ENCODE data around the gene ADAMTS16. TPM values are rescaled to one million over a fixed set of nuclear protein-coding genes. Genes with fewer than 3 reads are reported as not detected.

ADAMTS16 gene
- polyA plus RNA-seq, 3 donors: not detected

DNA sequence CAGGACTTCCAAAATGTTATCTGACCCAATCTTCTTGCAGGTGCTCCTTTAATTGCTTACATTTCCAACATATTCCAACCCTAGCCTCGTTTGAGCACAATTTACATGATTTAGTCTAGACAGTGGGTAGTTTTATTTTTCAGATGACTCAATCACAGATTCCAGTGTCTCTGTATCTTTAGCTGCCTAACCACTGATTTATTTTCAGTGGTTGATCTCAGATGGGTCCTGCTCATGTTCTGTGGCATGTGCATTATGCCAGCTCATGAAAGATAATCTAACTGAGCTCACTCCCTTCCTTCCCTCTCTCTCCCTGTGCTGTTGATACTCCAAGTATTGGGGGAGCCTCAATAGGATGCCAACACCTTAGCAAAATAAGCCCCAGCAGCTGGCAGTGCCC lies 176.2 kb downstream of the ADAMTS16 start:
- no peak for DNase-seq
- H4K20me1 ChIP-seq (ENCODE audit: insufficient read depth, low read length): no peaks in the 10 kb centered on the region

GRCh38 chr5:5317976-5318375 lies 177.8 kb downstream of the ADAMTS16 start:
- H3K36me3 ChIP-seq (replicated peaks in 1 of 2; ENCODE audit: control insufficient read depth in 1 of 2, insufficient read depth in 2 of 2, low read length in 2 of 2): no peaks in the 10 kb centered on the region
- H3K79me2 ChIP-seq (ENCODE audit: insufficient read depth, low read length): no peaks in the 10 kb centered on the region
- H3K27me3 ChIP-seq (ENCODE audit: control insufficient read depth in 2 of 2, insufficient read depth in 2 of 2, low read length in 2 of 2): no peaks in the 10 kb centered on the region
- TF ChIP-seq CTCF (IDR thresholded peaks at IDR 0.05): no peak
- no peak overlapping the region for H2AFZ ChIP-seq (ENCODE audit: insufficient read depth, low read depth, low read length, poor library complexity, severe bottlenecking)
- no peak overlapping the region for H3K9ac ChIP-seq (ENCODE audit: insufficient read depth, low read length, poor library complexity, severe bottlenecking)
- no peaks in the 10 kb centered on the region for H3K4me1 ChIP-seq (ENCODE audit: control insufficient read depth in 1 of 2, insufficient read depth in 2 of 2, low read length in 2 of 2)
- DNase-seq: no peak
- H3K4me2 ChIP-seq (replicated peaks; ENCODE audit: extremely low read depth, low read length, poor library complexity, severe bottlenecking): no peak overlapping the region
- H3K4me3 ChIP-seq (replicated peaks in 1 of 3; ENCODE audit: low read depth in 2 of 3, low read length in 3 of 3): no peak overlapping the region
- no peak overlapping the region for H3K27ac ChIP-seq (ENCODE audit: low read depth in 1 of 2, low read length in 2 of 2)
- Mint-ChIP-seq H3K27ac (no peak overlapping the region), H3K27me3 (ENCODE audit: low read depth in 3 of 3) (no peaks in the 10 kb centered on the region), H3K4me3 (no peak overlapping the region), H3K36me3 (no peaks in the 10 kb centered on the region), H3K9me3 (peaks cover 9 to 25% (median 20%) of the 10 kb centered on the region in 7 donors), H3K4me1 (no peaks in the 10 kb centered on the region)
- intact Hi-C loops (cut with micrococcal nuclease): no loop called here
- no peaks in the 10 kb centered on the region for H4K20me1 ChIP-seq (ENCODE audit: insufficient read depth, low read length)
- 89% methylated on average over 10 of the region's 10 CpGs for WGBS (ENCODE audit: insufficient coverage)
- H3K9me3 ChIP-seq (replicated peaks in 1 of 2; ENCODE audit: control insufficient read depth in 1 of 2, insufficient read depth in 1 of 2, low read length in 2 of 2): peaks cover 3 to 32% of the 10 kb centered on the region in 2 donors

More for the DNA sequence above, 176.2 kb downstream of the ADAMTS16 start:
- no peak for TF ChIP-seq CTCF (IDR thresholded peaks at IDR 0.05)
- no peaks in the 10 kb centered on the region for H3K36me3 ChIP-seq (replicated peaks in 1 of 2; ENCODE audit: control insufficient read depth in 1 of 2, insufficient read depth in 2 of 2, low read length in 2 of 2)
- H3K9ac ChIP-seq (ENCODE audit: insufficient read depth, low read length, poor library complexity, severe bottlenecking): no peak overlapping the region
- no peaks in the 10 kb centered on the region for H3K4me1 ChIP-seq (ENCODE audit: control insufficient read depth in 1 of 2, insufficient read depth in 2 of 2, low read length in 2 of 2)
- Mint-ChIP-seq H3K27me3 (ENCODE audit: low read depth in 3 of 3) (peaks cover 0 to 1% (median 0%) of the 10 kb centered on the region in 3 donors), H3K36me3 (no peaks in the 10 kb centered on the region), H3K9me3 (peaks cover 10 to 29% (median 18%) of the 10 kb centered on the region in 7 donors), H3K4me1 (no peaks in the 10 kb centered on the region), H3K4me3 (no peak overlapping the region), H3K27ac (no peak overlapping the region)
- H2AFZ ChIP-seq (ENCODE audit: insufficient read depth, low read depth, low read length, poor library complexity, severe bottlenecking): no peak overlapping the region
- H3K9me3 ChIP-seq (replicated peaks in 1 of 2; ENCODE audit: control insufficient read depth in 1 of 2, insufficient read depth in 1 of 2, low read length in 2 of 2): peaks cover 3 to 32% of the 10 kb centered on the region in 2 donors
- no peaks in the 10 kb centered on the region for H3K27me3 ChIP-seq (ENCODE audit: control insufficient read depth in 2 of 2, insufficient read depth in 2 of 2, low read length in 2 of 2)
- H3K4me2 ChIP-seq (replicated peaks; ENCODE audit: extremely low read depth, low read length, poor library complexity, severe bottlenecking): no peak overlapping the region
- WGBS (ENCODE audit: insufficient coverage): no CpG with 5 or more reads among the region's 1 CpG
- H3K4me3 ChIP-seq (replicated peaks in 1 of 3; ENCODE audit: low read depth in 2 of 3, low read length in 3 of 3): no peak overlapping the region
- intact Hi-C loops (cut with micrococcal nuclease): no loop called here
- H3K27ac ChIP-seq (ENCODE audit: low read depth in 1 of 2, low read length in 2 of 2): no peak overlapping the region
- no peaks in the 10 kb centered on the region for H3K79me2 ChIP-seq (ENCODE audit: insufficient read depth, low read length)
